HG03039 (cell line): ENCODE measurements around the gene CCL18.
"Not testable (repeated sequence)": the region's sequence is repeated elsewhere in the genome, so short reads cannot be mapped to it uniquely, and the experiment has no call there.

Experiments used
- ATAC-seq: cut with Tn5 transposase; IDR thresholded peaks from one replicate; pipeline ENCODE4 v1.9.1; 2021; ENCODE audit warnings: mild to moderate bottlenecking, moderate library complexity; ENCODE audit not compliant: unreplicated experiment

Gene CCL18, protein sequence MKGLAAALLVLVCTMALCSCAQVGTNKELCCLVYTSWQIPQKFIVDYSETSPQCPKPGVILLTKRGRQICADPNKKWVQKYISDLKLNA

DNA sequence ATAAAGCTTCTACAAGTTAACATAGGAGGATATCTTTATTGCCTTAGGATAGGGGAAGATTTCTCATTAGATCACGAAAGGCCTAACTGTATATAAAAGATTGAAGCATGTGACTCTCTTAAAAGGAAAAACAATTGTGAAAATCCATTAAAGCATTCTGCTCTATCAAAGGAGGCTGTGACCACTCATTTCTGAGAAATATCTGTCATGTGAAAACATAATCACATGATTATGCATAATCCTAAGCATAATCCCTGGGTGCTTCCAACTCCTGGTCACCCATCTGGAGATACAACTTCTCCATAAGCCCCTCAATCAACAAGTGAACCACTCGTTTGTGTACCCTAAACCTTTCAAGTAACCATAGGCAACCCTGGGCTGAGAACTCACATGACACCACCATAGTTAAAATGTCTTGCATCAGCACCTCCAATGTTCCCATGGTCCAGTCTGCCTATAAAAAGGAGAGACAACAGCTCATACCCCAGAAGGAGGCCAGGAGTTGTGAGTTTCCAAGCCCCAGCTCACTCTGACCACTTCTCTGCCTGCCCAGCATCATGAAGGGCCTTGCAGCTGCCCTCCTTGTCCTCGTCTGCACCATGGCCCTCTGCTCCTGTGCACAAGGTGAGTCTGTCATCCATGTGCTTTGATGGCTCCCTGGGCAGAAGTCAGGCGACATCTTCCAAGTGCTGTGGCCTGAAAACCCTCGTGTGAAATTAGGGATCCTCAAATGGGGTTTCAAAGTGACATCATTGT lies at the start of gene CCL18:
Gene CCL18 (plus strand): TSS at position 487 of the 756 bp plus-strand sequence. CDS start 71 bp downstream, at position 558.
- ATAC-seq: no peak

DNA sequence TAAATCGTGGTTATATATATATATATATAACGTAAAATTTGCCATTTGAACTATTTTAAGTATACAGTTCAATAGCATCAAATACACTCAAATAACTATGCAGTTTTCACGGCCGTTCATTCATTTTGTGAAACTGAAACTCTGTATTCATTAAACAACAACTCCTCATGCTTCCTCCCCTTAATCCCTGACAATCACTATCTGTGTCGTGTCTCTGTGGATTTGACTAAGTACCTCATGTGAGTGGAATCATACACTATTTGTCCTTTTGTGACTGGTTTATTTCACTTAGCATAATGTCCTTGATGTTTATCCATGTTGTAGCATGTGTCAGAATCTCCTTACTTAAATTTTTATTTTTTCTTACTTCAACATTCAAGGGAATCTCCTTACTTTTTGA lies 49.1 kb upstream of the CCL18 start:
- ATAC-seq: no peak

DNA sequence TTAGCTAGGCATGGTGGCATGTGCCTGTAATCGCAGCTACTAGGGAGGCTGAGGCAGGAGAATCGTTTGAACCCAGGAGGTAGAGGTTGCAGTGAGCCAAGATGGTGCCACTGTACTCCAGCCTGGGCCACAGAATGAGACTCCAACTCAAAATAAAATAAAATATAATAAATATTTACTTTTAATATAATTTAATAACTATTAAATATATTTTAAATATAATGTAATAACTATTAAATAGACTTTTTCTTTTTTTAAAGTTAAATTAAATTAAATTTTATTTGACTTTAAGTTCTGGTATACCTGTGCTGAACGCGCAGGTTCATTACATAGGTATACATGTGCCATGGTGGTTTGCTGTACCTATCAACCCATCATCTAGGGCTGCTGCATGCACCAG lies 48.2 kb upstream of the CCL18 start:
- ATAC-seq: not testable (repeated sequence)

DNA sequence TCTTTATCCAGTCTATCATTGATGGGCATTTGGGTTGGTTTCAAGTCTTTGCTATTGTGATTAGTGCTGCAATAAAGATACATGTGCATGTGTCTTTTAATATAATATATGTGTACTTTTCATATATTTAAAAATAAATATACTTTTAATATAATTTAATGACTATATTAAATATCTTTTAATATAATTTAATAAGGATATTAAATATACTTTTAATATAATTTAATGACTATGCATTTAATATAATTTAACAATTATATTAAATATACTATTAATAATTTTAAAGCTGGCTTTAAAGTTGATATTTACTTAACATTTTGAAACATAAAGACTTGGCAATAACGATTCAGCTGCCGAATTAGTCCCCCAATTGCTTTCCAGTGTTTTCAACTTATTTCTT lies 47.5 kb upstream of the CCL18 start:
- no peak for ATAC-seq

DNA sequence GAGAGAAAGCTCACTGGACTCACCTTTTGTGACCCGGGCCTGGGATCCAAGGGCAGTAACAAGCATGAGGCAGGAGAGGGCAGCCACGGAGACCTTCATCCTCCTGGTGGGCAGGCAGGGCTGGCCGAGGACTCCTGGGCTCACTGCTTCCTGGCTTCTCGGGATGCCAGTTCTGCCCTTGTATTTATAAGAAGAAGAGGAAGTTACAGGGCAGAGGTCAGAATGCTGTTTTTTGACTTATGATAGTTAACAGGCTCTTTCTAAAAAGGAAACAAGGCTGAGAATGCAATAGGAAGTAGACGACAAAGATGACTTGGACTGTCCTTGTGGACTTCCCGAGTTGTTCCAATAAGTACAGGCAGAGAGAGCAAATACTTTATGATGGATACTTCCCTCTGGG lies 46.3 kb upstream of the CCL18 start, which contains the start of gene CCL23:
Gene CCL23 (minus strand): TSS at position 174 of the 400 bp plus-strand sequence. CDS start 75 bp downstream, at position 99.
- ATAC-seq: no peak

DNA sequence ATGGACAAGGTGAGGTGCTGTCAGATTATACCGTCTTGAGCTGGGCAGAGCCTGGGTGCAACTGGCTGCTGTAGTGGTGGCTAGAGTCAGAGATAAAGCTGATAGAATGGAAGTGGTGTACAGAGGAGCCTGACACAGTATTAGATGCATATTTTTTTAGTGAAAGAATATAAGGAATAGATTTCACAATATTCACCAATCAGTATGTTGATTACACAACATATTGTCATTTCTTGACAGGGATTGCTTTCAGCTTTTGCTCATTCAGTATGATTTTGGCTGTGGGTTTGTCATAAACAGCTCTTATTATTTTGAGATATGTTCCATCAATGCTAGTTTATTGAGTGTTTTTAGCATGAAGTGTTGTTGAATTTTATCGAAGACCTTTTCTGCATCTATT lies 44.6 kb upstream of the CCL18 start:
- ATAC-seq: no peak

DNA sequence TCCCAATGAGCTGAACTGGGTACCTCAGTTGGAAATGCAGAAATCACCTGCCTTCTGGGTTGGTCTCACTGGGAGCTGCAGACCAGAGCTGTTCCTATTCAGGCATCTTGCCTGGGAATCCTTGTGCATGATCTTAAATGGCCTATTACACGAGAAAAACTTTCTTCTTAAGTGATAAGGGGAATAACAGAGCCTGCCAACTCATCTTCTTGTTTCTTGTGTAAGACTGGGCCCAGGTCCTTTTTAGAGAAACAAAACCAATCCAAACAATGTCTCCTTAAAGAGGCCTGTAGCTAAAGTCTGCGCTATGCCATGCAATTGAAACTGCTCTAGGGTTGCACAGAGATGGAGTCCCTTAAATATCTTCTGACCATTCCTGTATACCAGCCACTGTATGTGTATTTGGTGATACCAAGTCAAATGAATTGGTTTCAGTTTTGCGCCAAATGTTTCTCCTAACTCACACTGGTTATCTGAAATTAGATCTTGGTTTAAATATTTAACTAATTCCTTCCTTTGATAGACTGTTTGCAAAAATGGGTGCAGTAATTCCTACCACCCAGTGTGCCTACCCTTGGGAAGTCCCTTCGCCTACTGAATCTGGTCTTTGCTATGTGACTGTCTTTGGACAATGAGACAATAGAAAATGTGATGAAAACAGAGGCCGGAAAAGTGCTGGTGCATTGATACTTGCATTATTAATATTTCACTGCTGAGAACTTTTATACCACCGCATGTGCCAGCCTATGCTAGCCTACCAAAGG lies 39.8 kb upstream of the CCL18 start:
- no peak for ATAC-seq

DNA sequence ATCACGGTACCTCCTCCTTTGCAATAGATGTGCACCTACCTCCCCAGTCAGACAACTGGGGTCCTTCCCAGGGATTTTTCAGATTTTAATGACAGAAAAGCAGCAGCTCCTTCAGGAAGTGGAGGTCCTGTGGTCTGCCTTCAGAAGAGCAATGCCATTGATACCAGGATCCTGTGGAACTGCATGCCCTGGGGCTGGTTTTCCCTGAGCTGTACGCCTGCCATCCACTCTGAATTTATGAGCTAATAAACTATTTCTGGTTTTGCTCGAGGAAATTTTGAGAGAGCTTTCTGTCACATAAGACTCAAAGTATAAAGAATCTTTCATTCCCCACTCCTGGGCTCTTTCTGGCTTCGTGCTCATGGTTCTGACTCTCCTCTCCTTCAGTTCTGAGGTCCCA lies 36.3 kb upstream of the CCL18 start:
- no peak for ATAC-seq

DNA sequence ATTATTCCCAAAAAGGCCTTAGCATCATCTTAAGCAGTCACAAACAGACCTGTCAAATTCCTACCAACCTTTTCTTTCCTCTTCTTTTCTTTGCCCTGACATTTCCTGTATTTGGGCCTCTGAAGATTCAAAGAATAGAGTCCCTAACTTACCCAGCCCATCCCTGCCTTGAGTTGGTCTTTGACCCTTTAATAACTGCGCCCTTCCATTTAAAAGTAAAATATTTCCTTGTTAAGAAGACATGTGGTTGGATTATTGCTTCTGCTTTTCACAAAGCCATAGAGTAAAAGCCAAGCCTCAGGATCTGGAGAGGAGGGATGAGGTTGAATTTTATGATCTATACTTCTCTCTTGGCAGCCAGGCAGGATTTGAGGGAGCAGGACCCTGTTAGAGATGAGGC lies 33.1 kb upstream of the CCL18 start:
- no peak for ATAC-seq

DNA sequence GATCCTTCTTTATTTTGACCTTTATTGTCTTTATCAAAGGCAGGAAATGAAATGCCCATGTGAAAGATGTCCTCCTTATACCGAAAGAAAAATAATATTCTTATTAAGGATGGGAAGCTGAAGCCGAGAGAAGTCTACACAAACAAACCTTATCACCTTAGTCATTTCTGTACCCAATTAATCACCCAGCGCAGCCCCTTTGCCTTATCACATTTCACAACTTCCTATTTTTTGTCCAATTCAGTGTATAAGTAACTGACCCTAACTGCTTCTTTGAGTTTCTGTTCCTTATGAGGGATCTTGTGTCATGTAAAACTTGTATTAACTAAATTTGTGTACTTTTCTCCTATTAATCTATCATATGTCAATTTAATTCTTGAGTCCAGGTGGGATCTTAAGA lies 29.9 kb upstream of the CCL18 start:
- ATAC-seq: no peak

DNA sequence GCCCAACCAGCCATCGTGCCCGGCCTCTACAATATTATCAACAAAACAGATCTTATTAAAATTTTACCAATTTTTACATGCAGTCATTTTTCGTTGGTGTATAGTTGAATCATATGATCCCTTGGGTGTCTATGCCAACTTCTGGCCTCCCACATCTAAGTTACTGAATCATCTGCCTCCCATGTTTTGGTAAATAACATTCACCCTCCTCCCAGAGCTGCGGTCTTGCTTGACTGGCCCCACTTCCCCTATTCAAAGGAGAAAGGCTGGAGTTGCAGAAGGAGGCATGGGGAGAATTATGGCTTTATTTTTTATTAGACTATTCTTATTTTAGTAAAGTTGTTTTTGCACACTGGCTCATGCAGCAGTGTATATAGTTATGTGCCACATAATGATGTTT lies 27.8 kb upstream of the CCL18 start:
- ATAC-seq: no peak

DNA sequence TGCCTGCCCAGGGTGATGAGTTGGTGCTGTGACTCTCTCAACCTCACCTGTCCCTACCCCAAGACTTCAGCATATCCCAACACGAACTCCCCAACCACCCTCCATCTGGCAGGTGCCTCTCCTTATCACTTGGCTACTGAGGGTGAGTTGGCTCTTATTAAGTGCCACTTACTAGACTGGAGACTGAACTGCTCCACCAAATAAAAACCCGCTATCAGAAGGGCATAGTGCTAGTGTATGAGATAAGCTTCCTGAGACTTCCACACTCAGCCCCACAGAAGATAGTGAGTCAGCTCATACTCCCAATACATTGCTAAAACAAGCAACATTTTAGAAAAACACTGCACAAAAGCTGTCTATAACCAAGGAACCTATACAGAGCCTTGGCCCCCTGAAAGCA lies 16.0 kb upstream of the CCL18 start:
- ATAC-seq: no peak

DNA sequence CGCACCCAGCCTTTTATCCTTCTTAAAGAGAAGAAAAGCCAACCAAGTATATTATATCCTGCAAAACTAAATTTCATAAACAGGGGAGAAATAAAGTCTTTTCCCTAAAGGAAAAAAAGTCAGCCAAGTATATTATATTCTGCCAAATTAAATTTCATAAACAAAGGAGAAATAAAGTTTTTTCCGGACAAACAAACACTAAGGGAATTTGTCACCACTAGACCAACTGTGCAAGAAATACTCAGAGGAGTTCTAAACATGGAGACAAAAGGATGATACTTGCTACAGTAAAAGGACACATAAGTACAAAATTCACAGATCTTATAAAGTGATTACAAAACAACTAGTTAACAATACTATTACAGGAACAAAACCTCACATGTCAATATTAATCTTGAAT lies 14.4 kb upstream of the CCL18 start:
- no peak for ATAC-seq

DNA sequence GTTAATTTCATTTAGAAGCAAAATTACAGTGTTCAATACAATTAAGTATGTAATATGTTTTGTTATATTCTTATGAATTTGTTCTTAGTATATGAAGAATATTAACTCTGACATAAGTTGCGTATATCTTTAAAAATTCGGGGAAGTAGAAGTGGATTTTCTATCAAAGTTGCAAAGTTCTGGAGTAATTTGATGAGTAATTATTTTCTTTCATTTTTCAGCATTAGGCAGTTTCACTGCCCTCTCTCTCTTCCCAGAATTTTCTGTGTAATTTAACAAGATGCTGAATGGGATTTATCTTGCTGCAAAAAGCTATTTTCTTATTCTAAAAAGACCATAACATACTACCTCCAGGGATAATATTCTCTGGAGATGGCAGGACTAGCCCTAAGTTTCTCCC lies 8.9 kb upstream of the CCL18 start:
- no peak for ATAC-seq

DNA sequence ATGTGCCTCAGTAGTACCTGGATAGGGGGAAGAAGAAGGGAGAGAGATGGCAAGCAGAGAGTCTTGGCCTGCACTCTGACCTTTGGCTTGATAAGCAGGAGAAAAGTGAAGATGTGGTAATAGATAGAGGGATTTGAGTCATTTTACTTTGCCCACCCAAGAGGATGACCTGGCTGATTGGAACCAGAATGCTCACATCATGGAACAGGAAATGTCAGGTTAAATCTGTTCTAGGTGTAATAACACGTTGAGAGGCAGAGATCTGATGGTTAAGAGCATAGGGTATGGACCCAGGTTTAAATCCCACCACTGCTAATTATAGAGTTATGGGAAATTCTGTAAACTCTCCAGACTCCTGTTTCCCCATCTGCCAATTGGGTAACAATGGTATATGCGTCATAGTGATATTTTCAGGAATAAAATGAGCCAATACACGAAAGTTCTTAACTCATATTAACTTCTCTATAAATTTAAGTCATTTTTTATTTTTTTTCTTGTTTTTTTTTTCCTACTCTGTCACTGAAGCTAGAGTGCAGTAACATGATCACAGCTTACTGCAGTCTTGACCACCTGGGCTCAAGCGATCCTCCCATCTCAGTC lies 8.1 kb upstream of the CCL18 start:
- no peak for ATAC-seq

DNA sequence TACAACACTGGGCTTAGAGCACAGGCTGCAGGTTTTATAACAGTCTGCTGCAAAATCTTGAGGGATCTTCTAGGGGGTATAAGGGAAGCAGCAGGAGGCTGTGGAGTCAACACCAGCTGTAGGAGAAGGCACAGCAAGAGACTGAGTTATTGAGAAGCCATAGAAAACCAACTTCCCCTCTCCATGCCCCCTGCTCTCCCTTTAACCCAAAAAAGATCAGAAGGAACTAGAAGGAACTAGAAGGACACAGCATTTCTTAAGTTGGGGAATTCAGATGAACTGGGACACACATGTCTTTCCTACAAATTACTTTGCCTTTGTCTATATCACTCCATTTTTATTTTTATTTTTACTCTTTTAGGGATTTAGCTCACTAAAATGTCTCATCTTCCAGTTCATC lies 6.2 kb upstream of the CCL18 start:
- no peak for ATAC-seq

DNA sequence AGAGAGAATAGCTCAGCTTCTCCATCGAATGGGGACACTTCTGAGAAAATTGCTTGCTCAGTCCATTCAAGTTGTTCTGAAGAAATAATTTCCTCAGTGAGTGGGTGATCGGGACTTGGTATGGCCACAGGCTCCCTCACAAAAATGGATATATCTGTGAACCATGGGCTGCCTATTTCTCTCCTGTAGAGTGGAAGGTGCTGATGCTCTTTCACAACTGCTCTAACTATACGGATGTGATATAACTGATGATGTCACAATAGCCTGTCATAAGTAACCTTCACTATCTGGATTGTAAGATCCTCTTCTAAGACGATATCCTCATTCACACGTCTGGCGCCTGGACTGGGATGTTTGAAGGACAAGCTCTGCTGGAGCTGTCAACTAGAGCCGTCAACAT lies 4.7 kb upstream of the CCL18 start:
- no peak for ATAC-seq

DNA sequence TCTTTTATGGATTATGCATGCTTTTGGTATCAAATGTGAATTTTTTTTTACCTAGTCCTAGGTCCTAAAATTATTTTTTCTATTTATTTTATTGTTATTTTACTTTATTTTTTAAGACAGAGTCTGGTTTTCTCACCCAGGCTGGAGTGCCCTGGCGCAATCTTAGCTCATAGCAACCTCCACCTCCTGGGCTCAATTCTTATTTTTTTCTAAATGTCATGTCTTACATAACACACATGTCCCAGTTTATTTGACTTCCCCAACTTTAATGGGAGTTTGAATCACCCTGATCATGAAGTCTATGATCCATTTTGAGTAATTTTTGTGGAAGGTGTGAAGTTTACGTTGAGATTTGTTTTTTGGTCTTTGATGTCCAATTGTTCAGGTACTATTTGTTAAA lies 3.3 kb upstream of the CCL18 start:
- ATAC-seq: no peak

DNA sequence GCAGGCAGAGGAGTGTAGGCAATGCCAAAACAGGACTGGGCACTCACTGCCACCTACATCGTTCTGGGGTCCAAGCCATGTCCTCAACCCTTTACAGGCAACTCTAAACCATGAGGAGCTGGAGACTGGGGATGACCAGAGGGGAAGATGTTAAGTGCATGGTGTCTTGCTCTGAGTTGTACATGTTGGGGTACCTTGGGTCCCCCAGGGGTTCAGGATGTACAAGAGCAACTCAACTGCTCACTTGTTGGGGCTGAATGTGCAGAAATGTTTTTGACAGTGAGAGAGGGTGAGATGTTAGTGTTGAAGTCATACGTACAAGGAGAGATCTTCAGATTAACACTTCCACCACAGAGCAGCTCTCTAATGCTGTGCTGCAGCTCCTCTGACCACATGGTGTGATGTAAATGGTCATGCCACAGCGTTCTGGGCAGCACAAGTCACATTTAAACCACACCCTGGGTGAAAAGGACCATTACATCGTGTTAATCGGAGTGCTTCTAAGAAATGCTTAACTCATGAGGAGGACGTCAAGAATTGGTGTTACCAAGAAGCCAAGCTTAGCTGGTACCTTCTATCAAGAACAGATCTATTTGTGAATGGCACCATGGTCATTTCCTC lies 2.4 kb downstream of the CCL18 start:
- ATAC-seq: no peak

DNA sequence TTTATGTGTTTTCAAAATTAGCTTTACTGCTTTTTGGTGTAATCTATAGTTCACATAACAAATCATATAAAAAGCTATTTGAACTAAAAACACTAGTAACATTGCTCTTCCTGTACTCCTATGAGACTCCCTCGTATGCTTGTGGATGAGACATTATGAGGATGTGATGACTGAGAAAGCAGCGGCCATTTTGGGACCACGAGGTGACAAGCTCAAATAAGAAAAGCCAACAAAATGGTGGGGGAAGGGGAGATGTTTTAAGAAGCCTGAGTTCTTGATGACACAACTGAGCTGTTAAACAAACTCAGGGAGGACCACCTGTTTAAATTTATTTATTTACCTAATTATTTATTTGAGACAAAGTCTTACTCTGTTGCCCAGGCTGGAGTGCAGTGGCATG lies 4.5 kb downstream of the CCL18 start:
- no peak for ATAC-seq

DNA sequence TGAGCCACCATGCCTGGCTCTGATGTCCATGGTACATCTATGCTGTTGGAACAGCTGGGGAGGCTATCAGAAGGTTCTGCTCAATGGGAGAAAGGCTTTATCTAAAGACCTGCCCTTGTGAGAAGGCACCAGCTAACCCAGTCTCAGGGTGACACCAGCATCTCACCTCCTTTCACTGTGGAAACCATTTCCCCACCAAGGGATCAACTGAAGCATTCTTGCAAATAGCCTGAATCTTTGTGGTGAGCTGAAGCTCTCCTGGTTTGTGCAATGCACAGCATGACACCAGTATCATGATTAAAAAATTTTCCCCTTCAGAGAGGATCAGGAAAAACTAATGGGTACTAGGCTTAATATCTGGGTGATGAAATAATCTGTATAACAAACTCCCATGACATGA lies 5.1 kb downstream of the CCL18 start:
- no peak for ATAC-seq
